CD14-positive monocyte (primary cell): ENCODE results near the gene TPPP. TPM values are rescaled to one million over a fixed set of nuclear protein-coding genes. Genes with fewer than 3 reads are reported as not detected.
A peak's percentile ranks its signal among the peaks of the same experiment; 100 is the strongest.

Experiments used
- DNase-seq, 3 donors: peaks; one replicate each; pipeline ENCODE4 v3.0.0-alpha.2; 2011 to 2022
- H2AFZ ChIP-seq: 2 replicates; pipeline ENCODE4 v1.6.0; 2012; ENCODE audit warnings: mild to moderate bottlenecking, low read depth, low read length, inconsistent platforms; ENCODE audit not compliant: insufficient read depth, poor library complexity, severe bottlenecking
- H3K27ac ChIP-seq, 2 donors: 1 replicate in 1 of 2; 2 replicates in 1 of 2; pipeline ENCODE4 v1.5.1; 2012 to 2013; ENCODE audit warnings: low read length in 2 of 2, control low read depth in 1 of 2, inconsistent platforms in 1 of 2, low read depth in 1 of 2, mild to moderate bottlenecking in 1 of 2
- H3K27me3 ChIP-seq, 2 donors: one replicate each; pipeline versions ENCODE4 v1.6.0 to v1.6.1; 2011 to 2013; ENCODE audit warnings: low read length in 2 of 2; ENCODE audit not compliant: control insufficient read depth in 2 of 2, insufficient read depth in 2 of 2
- H3K36me3 ChIP-seq, 2 donors: replicated peaks in 1 of 2; 1 replicate in 1 of 2; 2 replicates in 1 of 2; pipeline versions ENCODE4 v1.5.1 to v1.6.1; 2012 to 2013; ENCODE audit warnings: low read length in 2 of 2, control low read depth in 1 of 2, inconsistent platforms in 1 of 2, mild to moderate bottlenecking in 1 of 2; ENCODE audit not compliant: insufficient read depth in 2 of 2, control insufficient read depth in 1 of 2
- H3K4me1 ChIP-seq, 2 donors: 1 replicate in 1 of 2; 2 replicates in 1 of 2; pipeline versions ENCODE4 v1.5.1 to v1.6.1; 2012 to 2013; ENCODE audit warnings: low read length in 2 of 2, control low read depth in 1 of 2, inconsistent platforms in 1 of 2, mild to moderate bottlenecking in 1 of 2, moderate library complexity in 1 of 2; ENCODE audit not compliant: insufficient read depth in 2 of 2, control insufficient read depth in 1 of 2
- H3K4me2 ChIP-seq: replicated peaks from 2 replicates; pipeline ENCODE3; 2012; ENCODE audit warnings: low read length, moderate library complexity, mild to moderate bottlenecking; ENCODE audit not compliant: poor library complexity, severe bottlenecking; ENCODE audit errors: extremely low read depth
- H3K4me3 ChIP-seq, 3 experiments: fragments of 200-600 bp in 1 of 3; sonication (generic) in 1 of 3; replicated peaks in 1 of 3; 1 replicate in 2 of 3; 2 replicates in 1 of 3; pipeline ENCODE4 v1.5.1; 2011 to 2013; ENCODE audit warnings: low read length in 3 of 3, mild to moderate bottlenecking in 3 of 3, control low read depth in 2 of 3, low read depth in 2 of 3, inconsistent platforms in 1 of 3, moderate library complexity in 1 of 3
- H3K79me2 ChIP-seq: 2 replicates; pipeline ENCODE4 v1.6.0; 2012; ENCODE audit warnings: mild to moderate bottlenecking, control low read depth, inconsistent platforms, low read length, moderate library complexity; ENCODE audit not compliant: insufficient read depth
- H3K9ac ChIP-seq: 2 replicates; pipeline ENCODE4 v1.6.0; 2017; ENCODE audit warnings: low read length, mild to moderate bottlenecking; ENCODE audit not compliant: insufficient read depth, poor library complexity, severe bottlenecking
- H3K9me3 ChIP-seq, 2 donors: replicated peaks in 1 of 2; 1 replicate in 1 of 2; 2 replicates in 1 of 2; pipeline versions ENCODE4 v1.5.1 to v1.6.1; 2012 to 2013; ENCODE audit warnings: low read length in 2 of 2, control low read depth in 1 of 2; ENCODE audit not compliant: control insufficient read depth in 1 of 2, insufficient read depth in 1 of 2
- H4K20me1 ChIP-seq: 2 replicates; pipeline ENCODE4 v1.6.0; 2012; ENCODE audit warnings: mild to moderate bottlenecking, low read length, control low read depth, moderate library complexity; ENCODE audit not compliant: insufficient read depth
- H3K27ac Mint-ChIP-seq, 7 donors: one replicate each; pipeline ENCODE4 v1.8.0; 2020; ENCODE audit warnings: mild to moderate bottlenecking in 7 of 7, mixed read lengths in 7 of 7, moderate library complexity in 6 of 7, inconsistent platforms in 2 of 7
- H3K27me3 Mint-ChIP-seq, 3 donors: one replicate each; pipeline ENCODE4 v1.8.0; 2021 to 2022; ENCODE audit warnings: low read depth in 3 of 3, mild to moderate bottlenecking in 3 of 3, mixed read lengths in 3 of 3, moderate library complexity in 3 of 3, inconsistent platforms in 1 of 3
- H3K36me3 Mint-ChIP-seq, 2 donors: one replicate each; pipeline ENCODE4 v1.8.0; 2020; ENCODE audit warnings: mixed read lengths in 2 of 2, inconsistent platforms in 1 of 2, mild to moderate bottlenecking in 1 of 2
- H3K4me1 Mint-ChIP-seq: one replicate; pipeline ENCODE4 v1.8.0; 2020; ENCODE audit warnings: mild to moderate bottlenecking, mixed read lengths
- H3K4me3 Mint-ChIP-seq, 2 donors: one replicate each; pipeline ENCODE4 v1.8.0; 2020; ENCODE audit warnings: mild to moderate bottlenecking in 2 of 2, mixed read lengths in 2 of 2, moderate library complexity in 1 of 2
- H3K9me3 Mint-ChIP-seq, 7 donors: one replicate each; pipeline ENCODE4 v1.8.0; 2020 to 2022; ENCODE audit warnings: mixed read lengths in 7 of 7, mild to moderate bottlenecking in 6 of 7, moderate library complexity in 6 of 7, inconsistent platforms in 2 of 7
- WGBS: methylation state at CpG from one replicate; pipeline ENCODE4 v1.1.5; 2013; ENCODE audit warnings: missing lambda C conversion rate; ENCODE audit not compliant: insufficient coverage; 5-methylcytosine and 5-hydroxymethylcytosine counted together
- intact Hi-C, 2 donors: fragments of 100-400 bp; cut with micrococcal nuclease; formaldehyde crosslinking; loops; one replicate each; pipeline versions ENCODE4 v1.15.0 to v1.15.1; 2023
- polyA plus RNA-seq, 3 donors: library from polyadenylated mRNA; depleted of rRNA in 1 of 3; unstranded in 2 of 3; stranded (reverse) in 1 of 3; fragments of 300-500 nt in 2 of 3; fragments of >200 nt in 1 of 3; fragmentation: Illumina TruSeq in 2 of 3; gene quantifications; 1 replicate in 2 of 3; 2 replicates in 1 of 3; pipeline ENCODE4 v1.2.3, GENCODE V29; 2012 to 2021
- TF ChIP-seq, protein P1 (sequence below): fragments of 200-600 bp; IDR thresholded peaks from one replicate; pipeline ENCODE4 v1.8.0; 2022; ENCODE audit warnings: antibody characterized with exemption, mild to moderate bottlenecking

TPPP gene
- polyA plus RNA-seq, 3 donors, result 0.02 to 0.17 (median 0.06) TPM

- no peaks in the 10 kb centered on the region for H3K27me3 Mint-ChIP-seq
- Histone ChIP-seq H3K9me3 (peaks cover 4 to 9% of the 10 kb centered on the region in 2 donors), H3K4me3 (no peak overlapping the region), H3K27ac (no peak overlapping the region), H3K27me3 (no peaks in the 10 kb centered on the region), H3K9ac (no peak overlapping the region), H4K20me1 (no peaks in the 10 kb centered on the region), H3K79me2 (no peaks in the 10 kb centered on the region), H2AFZ (no peak overlapping the region), H3K4me1 (no peaks in the 10 kb centered on the region), H3K36me3 (peaks cover 11 to 59% of the 10 kb centered on the region in 2 donors), H3K4me2 (no peak overlapping the region)
- intact Hi-C loops, result no loop called here
- TF ChIP-seq, protein P1, sequence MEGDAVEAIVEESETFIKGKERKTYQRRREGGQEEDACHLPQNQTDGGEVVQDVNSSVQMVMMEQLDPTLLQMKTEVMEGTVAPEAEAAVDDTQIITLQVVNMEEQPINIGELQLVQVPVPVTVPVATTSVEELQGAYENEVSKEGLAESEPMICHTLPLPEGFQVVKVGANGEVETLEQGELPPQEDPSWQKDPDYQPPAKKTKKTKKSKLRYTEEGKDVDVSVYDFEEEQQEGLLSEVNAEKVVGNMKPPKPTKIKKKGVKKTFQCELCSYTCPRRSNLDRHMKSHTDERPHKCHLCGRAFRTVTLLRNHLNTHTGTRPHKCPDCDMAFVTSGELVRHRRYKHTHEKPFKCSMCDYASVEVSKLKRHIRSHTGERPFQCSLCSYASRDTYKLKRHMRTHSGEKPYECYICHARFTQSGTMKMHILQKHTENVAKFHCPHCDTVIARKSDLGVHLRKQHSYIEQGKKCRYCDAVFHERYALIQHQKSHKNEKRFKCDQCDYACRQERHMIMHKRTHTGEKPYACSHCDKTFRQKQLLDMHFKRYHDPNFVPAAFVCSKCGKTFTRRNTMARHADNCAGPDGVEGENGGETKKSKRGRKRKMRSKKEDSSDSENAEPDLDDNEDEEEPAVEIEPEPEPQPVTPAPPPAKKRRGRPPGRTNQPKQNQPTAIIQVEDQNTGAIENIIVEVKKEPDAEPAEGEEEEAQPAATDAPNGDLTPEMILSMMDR, result no peak
- WGBS, result 94% methylated on average over 4 of the region's 6 CpGs
- no peak for DNase-seq
- H3K9me3 Mint-ChIP-seq, result peaks cover 0 to 25% (median 12%) of the 10 kb centered on the region in 7 donors
- H3K27ac Mint-ChIP-seq, result peak overlapping the region in 1 of 7 donors; percentile 68
- H3K36me3 Mint-ChIP-seq, result peaks cover 49 to 72% of the 10 kb centered on the region in 2 donors
- no peaks in the 10 kb centered on the region for H3K4me1 Mint-ChIP-seq
- no peak overlapping the region for H3K4me3 Mint-ChIP-seq
Observed at GRCh38 chr5:657570-657969, 35.6 kb downstream of the TPPP start.

DNA sequence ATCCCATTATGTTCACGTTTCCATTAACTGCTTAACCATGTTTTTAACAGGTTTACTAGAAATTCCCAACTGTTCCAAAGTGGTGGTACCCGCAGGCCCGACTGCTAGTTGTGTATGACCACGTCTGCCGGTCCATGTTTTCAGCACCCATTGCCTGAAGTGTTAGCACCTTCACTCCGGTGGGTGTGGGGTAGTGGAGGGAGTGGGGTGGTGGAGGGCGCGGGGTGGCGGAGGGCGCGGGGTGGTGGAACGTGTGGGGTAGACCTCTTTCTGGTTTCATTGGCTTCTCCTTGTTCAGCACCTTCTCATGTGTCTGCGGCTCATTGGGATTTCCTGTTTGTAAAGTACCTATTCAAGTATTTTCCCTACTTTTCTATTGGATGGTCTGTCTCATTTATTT is 37.7 kb downstream of the TPPP start:
- TF ChIP-seq, protein P1, result no peak
- intact Hi-C loops, result no loop called here
- Histone ChIP-seq H4K20me1 (no peaks in the 10 kb centered on the region), H3K9ac (no peak overlapping the region), H3K36me3 (peaks cover 15 to 56% of the 10 kb centered on the region in 2 donors), H3K27ac (no peak overlapping the region), H3K27me3 (no peaks in the 10 kb centered on the region), H3K79me2 (no peaks in the 10 kb centered on the region), H3K9me3 (no peaks in the 10 kb centered on the region), H3K4me2 (no peak overlapping the region), H3K4me1 (no peaks in the 10 kb centered on the region), H3K4me3 (no peak overlapping the region), H2AFZ (no peak overlapping the region)
- Mint-ChIP-seq H3K4me1 (no peaks in the 10 kb centered on the region), H3K9me3 (peaks cover 0 to 11% (median 4%) of the 10 kb centered on the region in 7 donors), H3K36me3 (peaks cover 44 to 57% of the 10 kb centered on the region in 2 donors), H3K27ac (no peak overlapping the region), H3K27me3 (no peaks in the 10 kb centered on the region), H3K4me3 (no peak overlapping the region)
- 98% methylated on average over 5 of the region's 13 CpGs for WGBS
- DNase-seq, result no peak
